Spleen (tissue), 7 donors: Measurements from ENCODE around the gene KRTAP13-3.

Experiments used
- CTCF ChIP-seq, 11 experiments: fragments of 200-600 bp in 7 of 11; fragments of 450-650 bp in 4 of 11; sonication (generic) in 4 of 11; IDR thresholded peaks in 8 of 11; conservative IDR thresholded peaks in 3 of 11; 1 replicate in 7 of 11; 2 replicates in 4 of 11; pipeline versions ENCODE4 v1.4.0 to v1.8.0; 2016 to 2021; ENCODE audit warnings: antibody characterized with exemption in 11 of 11, inconsistent platforms in 4 of 11, mild to moderate bottlenecking in 1 of 11
- POLR2AphosphoS5 ChIP-seq, 3 donors: sonication (generic); formaldehyde crosslinking; IDR thresholded peaks; one replicate each; pipeline ENCODE4 v1.5.1; 2017; ENCODE audit warnings: antibody characterized with exemption in 3 of 3
- donor health status: DM: no; HTN: no; CAD: no; lungs with moderate emphysema.
- donor health status: DM: no; HTN: no; CAD: no.
- donor health status: DM: no; HTN: no; CAD: no.

GRCh38 chr21:30415993-30416392 lies 9.7 kb downstream of the KRTAP13-3 start:
- TF ChIP-seq CTCF (IDR thresholded peaks at IDR 0.05 in 8 of 11, conservative IDR thresholded peaks at IDR 0.05 in 3 of 11), result no peak
- TF ChIP-seq POLR2AphosphoS5 (IDR thresholded peaks at IDR 0.05), result no peak
